RWPE1 (cell line): ENCODE results near the gene AFG3L2.

Experiments used
- CTCF ChIA-PET: fragments of 350-600 bp; sonication (Branson Sonifier 250); formaldehyde crosslinking; extraction: SDS; loops from one replicate; lab custom pipeline; 2021; lab: Yijun Ruan, JAX
- POLR2A ChIA-PET: fragments of 400-600 bp; formaldehyde crosslinking; extraction: SDS; loops from one replicate; lab custom pipeline; 2020; ENCODE audit warnings: antibody characterized with exemption; ENCODE audit not compliant: low non-redundant PET; lab: Yijun Ruan, JAX
- DNase-seq: peaks from one replicate; pipeline ENCODE4 v3.0.0; 2012; ENCODE audit warnings: low spot score
- H3K27ac ChIP-seq: fragments of 450-650 bp; 2 replicates; pipeline ENCODE4 v1.5.1; 2017
- CTCF ChIP-seq: fragments of 450-650 bp; conservative IDR thresholded peaks from 2 replicates; pipeline ENCODE4 v1.5.1; 2017; ENCODE audit warnings: low read depth, mild to moderate bottlenecking

The AFG3L2 gene

GRCh38 chr18:12310762-12311161 is 66.3 kb downstream of the AFG3L2 start:
- DNase-seq: no peak
- peak overlapping the region; percentile 97 for H3K27ac ChIP-seq
- TF ChIP-seq CTCF: no peak
- POLR2A ChIA-PET: interaction anchor here (0.6 kb wide), 1 partner anchor 14 kb away, joined by 4 read pairs; no protein-coding TSS in a partner anchor
- CTCF ChIA-PET: interaction anchor here (1.2 kb wide), 1 partner anchor 41 kb away, joined by 3 read pairs; no protein-coding TSS in a partner anchor

GRCh38 chr18:12309683-12310198 is 67.3 kb downstream of the AFG3L2 start:
- ChIA-PET CTCF (interaction anchor here (1.1 to 3.9 kb wide), 3 partner anchors 18 to 42 kb away, joined by 3 to 15 read pairs (median 4); no protein-coding TSS in a partner anchor), POLR2A (interaction anchor here (0.7 to 0.8 kb wide), 2 partner anchors 37 to 68 kb away, joined by 3 to 4 read pairs; partner anchors contain the start of gene AFG3L2)
- DNase-seq: peak; percentile 80
- H3K27ac ChIP-seq: peak overlapping the region; percentile 97
- no peak for TF ChIP-seq CTCF

- ChIA-PET CTCF (interaction anchor here (0.6 to 3.9 kb wide), 5 partner anchors 19 to 1378 kb away, joined by 3 to 15 read pairs (median 4); no protein-coding TSS in a partner anchor), POLR2A (interaction anchor here (0.6 to 0.8 kb wide), 2 partner anchors 12 to 22 kb away, joined by 3 to 4 read pairs; no protein-coding TSS in a partner anchor)
- no peak for TF ChIP-seq CTCF
- peak overlapping the region; percentile 97 for H3K27ac ChIP-seq
- peak; percentile 80 for DNase-seq
Measured at GRCh38 chr18:12308386-12309100, 68.5 kb downstream of the AFG3L2 start.

GRCh38 chr18:12307701-12308385 is 69.2 kb downstream of the AFG3L2 start, which contains the start of gene TUBB6:
TSS of gene TUBB6 (plus strand) at chr18:12308241. CDS start at chr18:12308293, 52 bp downstream.
- POLR2A ChIA-PET: no interaction called here
- CTCF ChIA-PET: interaction anchor here (3.9 kb wide), 1 partner anchor 36 kb away, joined by 15 read pairs; no protein-coding TSS in a partner anchor
- TF ChIP-seq CTCF: 0 out of 2 replicates have a peak, but pooled peaks have one; percentile 13
- peak; percentile 78 for DNase-seq
- peak within 1 kb of the TSS; percentile 97 for H3K27ac ChIP-seq

- no peak for DNase-seq
- CTCF ChIA-PET: interaction anchor here (3.9 kb wide), 1 partner anchor 35 kb away, joined by 15 read pairs; no protein-coding TSS in a partner anchor
Measured at GRCh38 chr18:12306752-12307700, 70.0 kb downstream of the AFG3L2 start.

More at GRCh38 chr18:12306752-12307700, 70.0 kb downstream of the AFG3L2 start:
- POLR2A ChIA-PET: no interaction called here
- TF ChIP-seq CTCF: no peak
- H3K27ac ChIP-seq: peak overlapping the region; percentile 97
